AG04450 (cell line): ENCODE data around the gene CYP1A1. TPM values are rescaled to one million over a fixed set of nuclear protein-coding genes. Genes with fewer than 3 reads are reported as not detected.

Experiments
- CTCF ChIA-PET: fragments of 300-600, 350-600 bp; formaldehyde crosslinking; extraction: SDS; loops from one replicate; lab custom pipeline; 2022; ENCODE audit warnings: antibody characterized with exemption, inconsistent platforms; lab: Charles Lee
- POLR2A ChIA-PET: fragments of 350-600 bp; formaldehyde crosslinking; extraction: SDS; loops from one replicate; lab custom pipeline; 2021; ENCODE audit warnings: antibody characterized with exemption, inconsistent platforms; lab: Yijun Ruan, JAX
- DNase-seq: peaks from one replicate; pipeline ENCODE4 v3.0.0-alpha.2; 2011; ENCODE audit warnings: low read depth, low spot score
- H3K27ac ChIP-seq: one replicate; pipeline ENCODE4 v1.5.1; 2012; ENCODE audit warnings: low read depth, low read length, control low read depth
- H3K27me3 ChIP-seq: one replicate; pipeline ENCODE4 v1.6.0; 2012; ENCODE audit warnings: low read length; ENCODE audit not compliant: control insufficient read depth, insufficient read depth
- H3K4me3 ChIP-seq: 2 replicates; pipeline ENCODE4 v1.5.1; 2011; ENCODE audit warnings: mild to moderate bottlenecking, low read depth, low read length, control low read depth
- H3K9me3 ChIP-seq: 2 replicates; pipeline ENCODE4 v1.5.1; 2012; ENCODE audit warnings: low read length; ENCODE audit not compliant: control insufficient read depth, insufficient read depth
- CTCF ChIP-seq: IDR thresholded peaks from 2 replicates; pipeline ENCODE4 v1.5.1; 2011; ENCODE audit warnings: low read depth, low read length, control low read depth, inconsistent platforms
- polyA plus RNA-seq: library from polyadenylated mRNA; depleted of rRNA; stranded (reverse); fragments of >200 nt; gene quantifications from 2 replicates; pipeline ENCODE4 v1.2.3, GENCODE V29; 2011

CYP1A1 gene
- polyA plus RNA-seq, 1 experiment, result 0.04 TPM

GRCh38 chr15:74725845-74726773 lies 781 bp upstream of the CYP1A1 start:
- no peak for DNase-seq
- Histone ChIP-seq H3K4me3 (peak overlapping the region; percentile 51), H3K9me3 (peaks cover 4% of the 10 kb centered on the region; the same call in 1 of the 2 replicates), H3K27me3 (peaks cover 56% of the 10 kb centered on the region), H3K27ac (no peak overlapping the region)
- TF ChIP-seq CTCF, result no peak
- POLR2A ChIA-PET, result no interaction called here
- CTCF ChIA-PET, result interaction anchor here (1.4 kb wide), 1 partner anchor 43 kb away, joined by 3 read pairs; no protein-coding TSS in a partner anchor

- CTCF ChIA-PET, result no interaction called here
Measured at GRCh38 chr15:74724570-74725224, 631 bp downstream of the CYP1A1 start.

GRCh38 chr15:74723754-74724334 lies 1.5 kb downstream of the CYP1A1 start:
- TF ChIP-seq CTCF, result no peak
- ChIA-PET POLR2A (no interaction called here), CTCF (no interaction called here)
- Histone ChIP-seq H3K27ac (no peak overlapping the region), H3K9me3 (peaks cover 4% of the 10 kb centered on the region; the same call in 1 of the 2 replicates), H3K4me3 (no peak overlapping the region), H3K27me3 (peaks cover 43% of the 10 kb centered on the region)
- DNase-seq, result no peak

More at GRCh38 chr15:74724570-74725224, 631 bp downstream of the CYP1A1 start:
- H3K27me3 ChIP-seq, result peaks cover 45% of the 10 kb centered on the region
- H3K4me3 ChIP-seq, result no peak overlapping the region
- POLR2A ChIA-PET, result interaction anchor here (0.5 kb wide), 1 partner anchor 41 kb away, joined by 5 read pairs; no protein-coding TSS in a partner anchor
- H3K9me3 ChIP-seq, result peaks cover 4% of the 10 kb centered on the region; the same call in 1 of the 2 replicates
- no peak for DNase-seq
- H3K27ac ChIP-seq, result no peak overlapping the region
- no peak for TF ChIP-seq CTCF

- DNase-seq, result no peak
- ChIA-PET POLR2A (no interaction called here), CTCF (no interaction called here)
- Histone ChIP-seq H3K4me3 (no peak overlapping the region), H3K27me3 (peaks cover 43% of the 10 kb centered on the region), H3K9me3 (peaks cover 4% of the 10 kb centered on the region; the same call in 1 of the 2 replicates), H3K27ac (no peak overlapping the region)
- TF ChIP-seq CTCF, result no peak
Measured at GRCh38 chr15:74723187-74723586, 2.1 kb downstream of the CYP1A1 start.
